GM12878 (cell line): ENCODE data around the gene PCYT1B. TPM values are rescaled to one million over a fixed set of nuclear protein-coding genes. Genes with fewer than 3 reads are reported as not detected.

Experiments used
- ATAC-seq: fragments of 200-7000 bp; cut with Tn5 transposase; 3 replicates; pipeline ENCODE4 v1.9.1; 2020; ENCODE audit warnings: mild to moderate bottlenecking, moderate library complexity
- BruUV-seq: library from RNA; stranded (reverse); fragments of 400-500 nt; replicated peaks from 2 replicates; lab custom pipeline; 2021; lab: Mats Ljungman, UMichigan
- CTCF ChIA-PET: fragments of 300-600 bp; sonication (Branson Sonifier 250); formaldehyde crosslinking; extraction: SDS; loops from one replicate; lab custom pipeline; 2021; ENCODE audit warnings: inconsistent platforms; lab: Yijun Ruan, JAX
- POLR2A ChIA-PET: fragments of 350-600 bp; formaldehyde crosslinking; extraction: SDS; loops from one replicate; lab custom pipeline; 2021; ENCODE audit warnings: inconsistent platforms; lab: Charles Lee
- RAD21 ChIA-PET: fragments of 300-600 bp; sonication (Branson Sonifier 250); formaldehyde crosslinking; loops from one replicate; lab custom pipeline; 2023; ENCODE audit warnings: antibody characterized with exemption; ENCODE audit not compliant: unreplicated experiment; lab: Charles Lee
- SMC1A ChIA-PET: fragments of 300-600 bp; sonication (Branson Sonifier 250); formaldehyde crosslinking; loops from one replicate; lab custom pipeline; 2023; ENCODE audit not compliant: unreplicated experiment, uncharacterized antibody; lab: Charles Lee
- DNase-seq: peaks from one replicate; pipeline ENCODE4 v3.0.0-alpha.2; 2011; ENCODE audit warnings: low read depth, low spot score
- FAIRE-seq: peaks from 3 replicates; lab custom pipeline; 2011; peaks lifted over from hg19 to GRCh38; lab: Jason Lieb, UNC
- H2AFZ ChIP-seq: 2 replicates; pipeline ENCODE4 v1.6.0; 2011; ENCODE audit warnings: low read depth, low read length, control low read depth; ENCODE audit not compliant: control insufficient read depth
- H3K27ac ChIP-seq: 2 replicates; pipeline ENCODE4 v1.5.1; 2011; ENCODE audit warnings: control low read depth; ENCODE audit not compliant: control insufficient read depth, insufficient read depth
- H3K27me3 ChIP-seq, 2 experiments: replicated peaks in 1 of 2; 2 replicates each; pipeline versions ENCODE4 v1.6.0 to v1.6.1; 2011; ENCODE audit warnings: low read length in 1 of 2; ENCODE audit not compliant: control insufficient read depth in 2 of 2, insufficient read depth in 2 of 2
- H3K36me3 ChIP-seq, 2 experiments: 2 replicates each; pipeline ENCODE4 v1.5.1; 2011; ENCODE audit warnings: low read length in 1 of 2; ENCODE audit not compliant: control insufficient read depth in 2 of 2, insufficient read depth in 2 of 2
- H3K4me1 ChIP-seq: 2 replicates; pipeline ENCODE4 v1.6.1; 2011; ENCODE audit warnings: mild to moderate bottlenecking, low read length, moderate library complexity, mixed read lengths; ENCODE audit not compliant: control insufficient read depth, insufficient read depth
- H3K4me2 ChIP-seq: 2 replicates; pipeline ENCODE4 v1.6.0; 2011; ENCODE audit warnings: control low read depth; ENCODE audit not compliant: control insufficient read depth, insufficient read depth
- H3K4me3 ChIP-seq: fragments of 200-600 bp; sonication (generic); 2 replicates; pipeline ENCODE4 v1.5.1; 2016
- H3K79me2 ChIP-seq: 2 replicates; pipeline ENCODE4 v1.6.0; 2011; ENCODE audit warnings: low read length; ENCODE audit not compliant: control insufficient read depth, insufficient read depth
- H3K9ac ChIP-seq: 2 replicates; pipeline ENCODE4 v1.8.0; 2011; ENCODE audit warnings: low read length, control low read depth, mixed read lengths; ENCODE audit not compliant: control insufficient read depth, insufficient read depth
- H3K9me3 ChIP-seq: replicated peaks from 3 replicates; pipeline ENCODE4 v1.5.1; 2011; ENCODE audit warnings: mild to moderate bottlenecking, low read length; ENCODE audit not compliant: control insufficient read depth, insufficient read depth
- H4K20me1 ChIP-seq: 2 replicates; pipeline ENCODE4 v1.6.0; 2011; ENCODE audit not compliant: control insufficient read depth, insufficient read depth
- MYB ChIP-seq: fragments of 150-350 bp; IDR thresholded peaks from 2 replicates; pipeline ENCODE4 v1.6.1; 2014; ENCODE audit warnings: mild to moderate bottlenecking, low read depth, low read length, borderline replicate concordance
- SKIL ChIP-seq: fragments of 450-650 bp; IDR thresholded peaks from 2 replicates; pipeline ENCODE4 v1.6.1; 2017; ENCODE audit warnings: mild to moderate bottlenecking, low read depth, inconsistent platforms; ENCODE audit not compliant: poor library complexity, severe bottlenecking
- TAF1 ChIP-seq: IDR thresholded peaks from 2 replicates; pipeline ENCODE4 v1.6.1; 2011; ENCODE audit warnings: mild to moderate bottlenecking, low read depth, low read length, borderline replicate concordance
- WGBS: methylation state at CpG from one replicate; pipeline ENCODE4 v1.1.6; 2016; ENCODE audit warnings: low lambda C conversion rate; ENCODE audit not compliant: insufficient replicate concordance, insufficient coverage; ENCODE audit errors: missing lambda C conversion rate; 5-methylcytosine and 5-hydroxymethylcytosine counted together
- in situ Hi-C: fragments of 300-500 bp; cut with MboI; formaldehyde crosslinking; loops from 9 replicates; pipeline ENCODE4 v1.14.3; 2018; ENCODE audit warnings: mixed read lengths
- intact Hi-C: fragments of 100-400 bp; cut with micrococcal nuclease; formaldehyde crosslinking; loops from one replicate; pipeline ENCODE4 v1.14.2; 2022; ENCODE audit not compliant: unreplicated experiment
- polyA plus RNA-seq, 11 experiments: library from polyadenylated mRNA; depleted of rRNA in 4 of 11; unstranded in 6 of 11; stranded (reverse) in 5 of 11; fragments of >200 nt; fragmentation: Nextera tagmentation in 4 of 11; fragmentation: Illumina TruSeq in 1 of 11; extraction: Ambion mirVana in 4 of 11; extraction: Trizol in 1 of 11; gene quantifications; 1 replicate in 1 of 11; 2 replicates in 10 of 11; pipeline versions ENCODE4 v1.2.1 to v1.2.3, GENCODE V29; 2011 to 2016; ENCODE audit warnings: inconsistent platforms in 2 of 11, missing spikeins in 2 of 11, low read depth in 1 of 11
- total RNA-seq, 4 experiments: library from RNA; depleted of rRNA in 3 of 4; stranded (reverse); fragments of >200 nt in 3 of 4; fragmentation: Illumina TruSeq in 1 of 4; extraction: Trizol in 1 of 4; gene quantifications; 2 replicates each; pipeline versions ENCODE4 v1.2.1 to v1.2.3, GENCODE V29; 2013 to 2021
- TF ChIP-seq, protein P1 (sequence below): fragments of 450-650 bp; IDR thresholded peaks from 2 replicates; pipeline ENCODE4 v1.6.1; 2017; ENCODE audit warnings: mild to moderate bottlenecking, moderate library complexity
- TF ChIP-seq, protein P2 (sequence below): IDR thresholded peaks from 2 replicates; pipeline ENCODE4 v1.6.1; 2012; ENCODE audit warnings: low read length, inconsistent platforms
- TF ChIP-seq, protein P3 (sequence below): fragments of 450-650 bp; IDR thresholded peaks from 2 replicates; pipeline ENCODE4 v1.6.1; 2016; ENCODE audit warnings: mild to moderate bottlenecking

Gene PCYT1B
- total and polyA plus RNA-seq, 10 of the 15 experiments (the other 5 are each of a cell fraction or from before 2014, with no cell fraction given) = 0.10 TPM; not detected in 9

DNA sequence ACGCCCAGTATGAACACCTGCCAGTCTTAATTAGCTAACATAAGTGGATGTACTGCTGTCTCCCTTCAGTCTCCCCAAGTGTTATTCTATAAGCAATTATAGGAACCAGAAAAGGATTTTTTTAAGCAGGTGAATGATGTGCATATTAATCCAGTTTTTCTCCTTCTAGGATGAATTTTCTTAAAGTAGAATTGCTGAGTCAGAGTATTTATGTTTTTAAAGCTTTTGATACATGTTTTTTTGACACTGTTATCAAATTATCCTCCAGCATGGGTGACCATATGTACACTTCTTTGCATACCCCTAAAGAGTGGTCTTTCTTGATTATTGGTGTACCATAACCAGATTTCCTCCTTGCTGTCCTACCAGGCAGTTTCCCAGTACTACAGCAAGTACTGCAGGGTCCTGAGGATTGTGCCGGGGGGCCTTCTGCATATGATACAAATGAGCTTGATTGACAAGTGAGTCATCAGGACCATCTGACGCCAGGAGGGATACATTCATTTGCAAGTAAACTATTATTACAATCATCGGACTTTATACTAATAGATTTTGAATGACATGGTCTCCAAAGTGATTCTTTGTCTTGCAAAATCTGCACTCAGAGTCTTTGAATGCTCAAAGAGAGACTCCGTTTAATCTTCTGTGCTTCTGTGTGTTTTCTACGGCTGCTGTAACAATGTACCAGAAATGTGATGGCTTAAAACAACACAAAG is 10.7 kb upstream of the PCYT1B start:
- DNase-seq = no peak
- no peak overlapping the region for H3K4me3 ChIP-seq
- intact Hi-C loops = no loop called here
- CTCF ChIA-PET = no interaction called here
- no peaks in the 10 kb centered on the region for H3K79me2 ChIP-seq
- H2AFZ ChIP-seq = no peak overlapping the region
- 32% methylated on average over 6 of the region's 6 CpGs for WGBS
- H3K4me1 ChIP-seq = no peaks in the 10 kb centered on the region
- in situ Hi-C loops = no loop called here
- POLR2A ChIA-PET = no interaction called here
- H3K4me2 ChIP-seq = no peak overlapping the region
- RAD21 ChIA-PET = no interaction called here
- H3K9ac ChIP-seq = no peak overlapping the region
- no peak for TF ChIP-seq SKIL
- TF ChIP-seq, protein P1, sequence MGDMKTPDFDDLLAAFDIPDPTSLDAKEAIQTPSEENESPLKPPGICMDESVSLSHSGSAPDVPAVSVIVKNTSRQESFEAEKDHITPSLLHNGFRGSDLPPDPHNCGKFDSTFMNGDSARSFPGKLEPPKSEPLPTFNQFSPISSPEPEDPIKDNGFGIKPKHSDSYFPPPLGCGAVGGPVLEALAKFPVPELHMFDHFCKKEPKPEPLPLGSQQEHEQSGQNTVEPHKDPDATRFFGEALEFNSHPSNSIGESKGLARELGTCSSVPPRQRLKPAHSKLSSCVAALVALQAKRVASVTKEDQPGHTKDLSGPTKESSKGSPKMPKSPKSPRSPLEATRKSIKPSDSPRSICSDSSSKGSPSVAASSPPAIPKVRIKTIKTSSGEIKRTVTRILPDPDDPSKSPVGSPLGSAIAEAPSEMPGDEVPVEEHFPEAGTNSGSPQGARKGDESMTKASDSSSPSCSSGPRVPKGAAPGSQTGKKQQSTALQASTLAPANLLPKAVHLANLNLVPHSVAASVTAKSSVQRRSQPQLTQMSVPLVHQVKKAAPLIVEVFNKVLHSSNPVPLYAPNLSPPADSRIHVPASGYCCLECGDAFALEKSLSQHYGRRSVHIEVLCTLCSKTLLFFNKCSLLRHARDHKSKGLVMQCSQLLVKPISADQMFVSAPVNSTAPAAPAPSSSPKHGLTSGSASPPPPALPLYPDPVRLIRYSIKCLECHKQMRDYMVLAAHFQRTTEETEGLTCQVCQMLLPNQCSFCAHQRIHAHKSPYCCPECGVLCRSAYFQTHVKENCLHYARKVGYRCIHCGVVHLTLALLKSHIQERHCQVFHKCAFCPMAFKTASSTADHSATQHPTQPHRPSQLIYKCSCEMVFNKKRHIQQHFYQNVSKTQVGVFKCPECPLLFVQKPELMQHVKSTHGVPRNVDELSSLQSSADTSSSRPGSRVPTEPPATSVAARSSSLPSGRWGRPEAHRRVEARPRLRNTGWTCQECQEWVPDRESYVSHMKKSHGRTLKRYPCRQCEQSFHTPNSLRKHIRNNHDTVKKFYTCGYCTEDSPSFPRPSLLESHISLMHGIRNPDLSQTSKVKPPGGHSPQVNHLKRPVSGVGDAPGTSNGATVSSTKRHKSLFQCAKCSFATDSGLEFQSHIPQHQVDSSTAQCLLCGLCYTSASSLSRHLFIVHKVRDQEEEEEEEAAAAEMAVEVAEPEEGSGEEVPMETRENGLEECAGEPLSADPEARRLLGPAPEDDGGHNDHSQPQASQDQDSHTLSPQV = no peak
- TF ChIP-seq, protein P2, sequence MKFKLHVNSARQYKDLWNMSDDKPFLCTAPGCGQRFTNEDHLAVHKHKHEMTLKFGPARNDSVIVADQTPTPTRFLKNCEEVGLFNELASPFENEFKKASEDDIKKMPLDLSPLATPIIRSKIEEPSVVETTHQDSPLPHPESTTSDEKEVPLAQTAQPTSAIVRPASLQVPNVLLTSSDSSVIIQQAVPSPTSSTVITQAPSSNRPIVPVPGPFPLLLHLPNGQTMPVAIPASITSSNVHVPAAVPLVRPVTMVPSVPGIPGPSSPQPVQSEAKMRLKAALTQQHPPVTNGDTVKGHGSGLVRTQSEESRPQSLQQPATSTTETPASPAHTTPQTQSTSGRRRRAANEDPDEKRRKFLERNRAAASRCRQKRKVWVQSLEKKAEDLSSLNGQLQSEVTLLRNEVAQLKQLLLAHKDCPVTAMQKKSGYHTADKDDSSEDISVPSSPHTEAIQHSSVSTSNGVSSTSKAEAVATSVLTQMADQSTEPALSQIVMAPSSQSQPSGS = no peak
- TF ChIP-seq, protein P3, sequence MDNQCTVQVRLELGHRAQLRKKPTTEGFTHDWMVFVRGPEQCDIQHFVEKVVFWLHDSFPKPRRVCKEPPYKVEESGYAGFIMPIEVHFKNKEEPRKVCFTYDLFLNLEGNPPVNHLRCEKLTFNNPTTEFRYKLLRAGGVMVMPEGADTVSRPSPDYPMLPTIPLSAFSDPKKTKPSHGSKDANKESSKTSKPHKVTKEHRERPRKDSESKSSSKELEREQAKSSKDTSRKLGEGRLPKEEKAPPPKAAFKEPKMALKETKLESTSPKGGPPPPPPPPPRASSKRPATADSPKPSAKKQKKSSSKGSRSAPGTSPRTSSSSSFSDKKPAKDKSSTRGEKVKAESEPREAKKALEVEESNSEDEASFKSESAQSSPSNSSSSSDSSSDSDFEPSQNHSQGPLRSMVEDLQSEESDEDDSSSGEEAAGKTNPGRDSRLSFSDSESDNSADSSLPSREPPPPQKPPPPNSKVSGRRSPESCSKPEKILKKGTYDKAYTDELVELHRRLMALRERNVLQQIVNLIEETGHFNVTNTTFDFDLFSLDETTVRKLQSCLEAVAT = no peak
- TF ChIP-seq TAF1 = no peak
- TF ChIP-seq MYB = no peak
- BruUV-seq = no TSS peak
- no peaks in the 10 kb centered on the region for H4K20me1 ChIP-seq
- H3K27ac ChIP-seq = no peak overlapping the region
- peaks cover 0 to 2% of the 10 kb centered on the region in 2 experiments; a peak in 2 of 4 replicates for H3K27me3 ChIP-seq
- no peak for ATAC-seq
- H3K9me3 ChIP-seq = no peaks in the 10 kb centered on the region
- H3K36me3 ChIP-seq = no peaks in the 10 kb centered on the region
- FAIRE-seq = no peak
- SMC1A ChIA-PET = interaction anchor here (1.0 kb wide), 1 partner anchor 19 kb away, joined by 4 read pairs; no protein-coding TSS in a partner anchor
